Stimulated activated CD4-positive, alpha-beta T cell treated with anti-CD3 and anti-CD28 coated beads, Interleukin-2, amount 100 ng/mL, for 4 hours (primary cell): ENCODE data around the gene CAB39.

ENCODE experiments used
- DNase-seq: peaks from one replicate; pipeline ENCODE4 v3.0.0-alpha.2; 2020; ENCODE audit warnings: low read depth

The CAB39 gene

GRCh38 chr2:230863442-230864121, 150.9 kb downstream of the CAB39 start:
- no peak for DNase-seq

DNA sequence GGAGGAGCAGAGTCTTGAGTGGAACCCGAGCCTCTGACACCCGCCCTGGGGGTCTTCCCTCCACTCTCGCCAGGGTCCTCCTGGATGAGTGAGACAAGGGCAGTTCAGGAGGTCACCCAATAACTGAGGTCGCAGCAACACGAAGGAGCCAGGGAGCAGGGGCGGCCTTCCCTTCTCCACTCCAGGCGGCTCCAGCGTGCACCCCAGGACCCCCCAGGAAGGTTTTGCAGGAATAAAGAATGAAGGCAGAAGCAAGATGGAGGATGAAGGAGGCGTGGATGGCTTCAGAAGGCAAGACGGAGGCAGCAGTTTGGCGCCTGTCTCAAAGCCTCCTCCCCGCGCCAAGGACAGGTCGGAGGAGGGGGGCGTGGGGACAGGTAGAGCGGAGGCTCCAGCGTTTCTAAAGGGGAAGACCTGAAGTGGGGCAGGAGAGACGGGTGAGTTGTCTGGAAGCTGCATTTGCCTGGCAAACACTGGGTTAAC, 151.5 kb downstream of the CAB39 start:
- DNase-seq, result no peak

DNA sequence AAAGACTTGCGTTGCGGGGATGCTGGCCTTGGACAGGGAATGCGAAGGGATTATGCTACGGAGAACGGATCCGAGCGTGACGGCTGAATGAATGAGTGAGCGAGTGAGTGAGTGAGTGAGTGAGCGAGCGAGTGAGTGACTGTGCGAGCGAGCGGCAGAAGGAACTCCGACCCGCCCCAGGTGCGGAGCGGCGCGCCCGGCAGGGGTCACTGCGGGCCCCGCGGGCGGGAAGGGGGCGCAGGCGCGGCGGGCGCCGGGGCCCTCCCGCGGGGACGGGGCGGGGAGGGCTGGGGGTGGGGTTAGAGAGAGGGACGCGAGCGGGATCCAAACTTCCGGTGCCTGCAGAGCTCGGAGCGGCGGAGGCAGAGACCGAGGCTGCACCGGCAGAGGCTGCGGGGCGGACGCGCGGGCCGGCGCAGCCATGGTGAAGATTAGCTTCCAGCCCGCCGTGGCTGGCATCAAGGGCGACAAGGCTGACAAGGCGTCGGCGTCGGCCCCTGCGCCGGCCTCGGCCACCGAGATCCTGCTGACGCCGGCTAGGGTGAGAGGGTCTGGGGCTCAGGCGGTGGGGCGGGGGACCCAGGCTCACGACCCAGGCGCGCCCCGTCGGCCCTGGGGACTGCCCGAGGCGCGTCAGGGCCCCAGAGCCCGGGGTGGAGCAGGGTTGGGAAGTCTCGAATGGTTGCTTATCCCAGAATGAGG, 152.1 kb downstream of the CAB39 start, which contains the start of gene ITM2C:
Gene ITM2C, plus strand, starts transcription at position 338 of the 702 bp plus-strand sequence. Its CDS starts 84 bp downstream, at position 422.
- peak; percentile 59 for DNase-seq

- no peak for DNase-seq
Observed at GRCh38 chr2:230865307-230865765, 152.7 kb downstream of the CAB39 start.

GRCh38 chr2:230865766-230866755, 153.4 kb downstream of the CAB39 start:
- DNase-seq, result no peak

GRCh38 chr2:230866756-230867523, 154.3 kb downstream of the CAB39 start:
- peak; percentile 44 for DNase-seq

- DNase-seq, result no peak
Observed at GRCh38 chr2:230868161-230868946, 155.7 kb downstream of the CAB39 start.

DNA sequence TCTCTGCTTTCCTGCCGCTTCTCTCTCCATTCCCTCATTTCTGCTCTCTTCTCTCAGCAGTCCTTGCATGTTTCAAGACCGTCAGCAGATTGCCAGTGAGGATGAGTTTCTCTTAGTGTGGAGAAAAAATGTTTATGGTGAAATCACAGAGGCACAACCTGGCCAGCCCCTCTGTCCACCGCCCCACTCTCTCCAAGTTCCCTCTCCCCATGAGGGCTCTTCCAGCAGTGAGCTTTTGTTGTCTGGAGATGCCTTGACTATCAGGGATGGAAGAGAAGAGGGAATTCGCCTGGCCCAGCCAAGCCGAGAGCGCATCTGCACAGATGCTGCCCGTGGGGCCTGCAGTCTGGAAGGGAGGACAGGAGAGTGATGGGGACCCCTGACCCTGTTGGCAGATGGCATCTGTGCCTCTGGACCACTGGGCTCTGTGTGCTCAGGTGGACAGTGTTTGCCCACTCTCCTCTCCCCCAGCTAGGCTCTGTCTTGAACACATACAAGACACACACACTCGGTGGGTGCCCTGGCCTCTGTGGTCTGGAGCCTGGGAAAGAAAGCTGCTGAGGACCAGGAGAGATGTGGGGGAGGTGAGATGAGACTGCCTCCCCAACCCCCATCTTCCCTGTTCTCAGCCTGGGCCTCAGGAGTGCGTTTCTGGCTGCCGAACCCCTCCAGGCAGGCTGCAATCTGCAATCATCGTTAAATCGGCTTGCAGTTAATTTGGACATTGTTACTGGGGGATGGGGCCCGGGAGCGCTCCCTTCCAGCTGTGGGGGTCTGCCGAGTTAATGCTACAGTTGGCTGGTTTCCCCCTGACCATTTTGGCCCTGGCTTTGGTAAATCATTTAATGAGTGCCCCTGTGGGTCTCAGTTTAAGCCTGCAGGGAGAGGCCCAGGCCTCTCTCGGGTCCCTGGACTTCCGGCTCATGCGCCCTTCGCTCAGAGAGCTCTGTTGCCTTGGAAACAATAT, 156.6 kb downstream of the CAB39 start:
- DNase-seq, result no peak

DNA sequence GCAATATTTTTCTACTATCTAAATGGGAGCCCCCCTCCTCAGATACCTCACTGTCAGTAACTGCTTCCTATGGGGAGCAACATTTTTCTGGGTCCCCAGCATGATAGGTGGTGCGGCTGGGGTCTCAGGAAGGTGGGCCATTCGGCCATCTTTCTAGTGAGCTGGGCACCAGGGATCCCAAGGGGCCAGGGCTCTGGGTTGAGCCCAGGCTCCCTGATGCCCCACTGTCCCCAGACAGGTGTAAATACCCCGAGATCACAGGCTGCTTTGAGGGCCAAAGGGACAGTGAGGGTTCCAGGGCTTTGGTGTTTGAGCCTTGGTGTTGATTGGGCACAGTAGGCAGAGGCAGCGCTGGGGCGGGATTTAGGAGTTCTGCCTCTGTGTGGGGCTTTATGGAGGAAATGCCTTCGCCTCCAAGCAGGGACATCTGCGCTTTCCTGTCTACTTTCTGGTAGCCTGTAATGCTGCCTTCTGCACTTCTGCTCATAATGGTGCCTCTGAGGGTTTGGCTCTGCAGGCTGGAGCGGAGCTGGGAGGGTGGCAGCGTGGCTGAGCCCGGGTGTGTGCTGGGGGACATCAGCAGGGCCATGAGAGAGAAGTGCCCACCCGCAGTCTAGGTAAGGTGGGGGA, 157.4 kb downstream of the CAB39 start:
- no peak for DNase-seq
